Common myeloid progenitor, CD34-positive (primary cell): ENCODE results near the gene COPG2.

Experiments used
- CTCF ChIA-PET: fragments of 350-600 bp; sonication (Branson Sonifier 250); formaldehyde crosslinking; loops from one replicate; lab custom pipeline; 2021; ENCODE audit warnings: antibody characterized with exemption; lab: Charles Lee
- POLR2A ChIA-PET: fragments of 350-600 bp; sonication (Branson Sonifier 250); formaldehyde crosslinking; loops from one replicate; lab custom pipeline; 2021; ENCODE audit warnings: antibody characterized with exemption; lab: Charles Lee
- DNase-seq, 3 donors: peaks; one replicate each; pipeline versions ENCODE4 v3.0.0 to v3.0.0-alpha.2; 2013
- H3K27ac ChIP-seq, 2 experiments: 1 replicate in 1 of 2; 2 replicates in 1 of 2; pipeline ENCODE4 v1.7.0; 2013; ENCODE audit warnings: inconsistent platforms in 2 of 2, low read length in 2 of 2, mild to moderate bottlenecking in 2 of 2, low read depth in 1 of 2, moderate library complexity in 1 of 2; ENCODE audit not compliant: severe bottlenecking in 2 of 2, insufficient read depth in 1 of 2, poor library complexity in 1 of 2
- H3K27me3 ChIP-seq, 5 experiments: replicated peaks in 2 of 5; 1 replicate in 3 of 5; 2 replicates in 2 of 5; pipeline versions ENCODE4 v1.6.1 to v1.7.0; 2013; ENCODE audit warnings: low read length in 4 of 5, mild to moderate bottlenecking in 2 of 5, moderate library complexity in 2 of 5, inconsistent platforms in 1 of 5; ENCODE audit not compliant: insufficient read depth in 5 of 5, control insufficient read depth in 4 of 5
- H3K36me3 ChIP-seq, 4 experiments: 1 replicate in 2 of 4; 2 replicates in 2 of 4; pipeline versions ENCODE4 v1.6.1 to v1.7.0; 2013; ENCODE audit warnings: low read length in 3 of 4, control low read depth in 1 of 4, mild to moderate bottlenecking in 1 of 4; ENCODE audit not compliant: control insufficient read depth in 4 of 4, insufficient read depth in 4 of 4
- H3K4me1 ChIP-seq, 4 experiments: 1 replicate in 3 of 4; 2 replicates in 1 of 4; pipeline versions ENCODE4 v1.6.1 to v1.7.1; 2013; ENCODE audit warnings: low read length in 3 of 4, mild to moderate bottlenecking in 3 of 4, control low read depth in 1 of 4, inconsistent platforms in 1 of 4, moderate library complexity in 1 of 4; ENCODE audit not compliant: control insufficient read depth in 4 of 4, insufficient read depth in 4 of 4; ENCODE audit errors: control extremely low read depth in 1 of 4
- H3K4me3 ChIP-seq, 7 experiments: 1 replicate in 4 of 7; 2 replicates in 3 of 7; pipeline versions ENCODE4 v1.5.1 to v1.7.0; 2013; ENCODE audit warnings: mild to moderate bottlenecking in 7 of 7, low read length in 6 of 7, moderate library complexity in 6 of 7, inconsistent platforms in 2 of 7, low read depth in 2 of 7, control low read depth in 1 of 7; ENCODE audit not compliant: insufficient read depth in 4 of 7, control insufficient read depth in 1 of 7; ENCODE audit errors: extremely low read depth in 1 of 7
- H3K9me3 ChIP-seq, 5 experiments: 1 replicate in 4 of 5; 2 replicates in 1 of 5; pipeline versions ENCODE4 v1.6.1 to v1.7.1; 2013; ENCODE audit warnings: low read length in 4 of 5, mild to moderate bottlenecking in 2 of 5, inconsistent platforms in 1 of 5, low read depth in 1 of 5, moderate library complexity in 1 of 5; ENCODE audit not compliant: control insufficient read depth in 4 of 5, insufficient read depth in 2 of 5; ENCODE audit errors: control extremely low read depth in 1 of 5
- WGBS: methylation state at CpG from one replicate; pipeline ENCODE4 v1.1.5; 2013; ENCODE audit not compliant: insufficient coverage; 5-methylcytosine and 5-hydroxymethylcytosine counted together

Gene COPG2

GRCh38 chr7:130473876-130474275, 194.7 kb downstream of the COPG2 start:
- Histone ChIP-seq H3K4me3 (peak overlapping the region in 3 of 7 experiments; percentile 14 to 43 (median 22)), H3K36me3 (no peaks in the 10 kb centered on the region), H3K9me3 (peaks cover 0 to 2% (median 0%) of the 10 kb centered on the region in 5 experiments), H3K27ac (peak overlapping the region in 1 of 2 experiments; percentile 41), H3K4me1 (peaks cover 11 to 60% (median 33%) of the 10 kb centered on the region in 4 experiments), H3K27me3 (no peaks in the 10 kb centered on the region)
- ChIA-PET CTCF (interaction anchor here (0.9 to 3.3 kb wide), 7 partner anchors 10 to 269 kb away, joined by 3 to 24 read pairs (median 3); partner anchors contain the start of gene TMEM209), POLR2A (interaction anchor here (1.0 kb wide), 1 partner anchor 79 kb away, joined by 3 read pairs; no protein-coding TSS in a partner anchor)
- 9% methylated on average over 3 of the region's 4 CpGs for WGBS
- peak in 2 of 3 donors; percentile 45 to 62 for DNase-seq

DNA sequence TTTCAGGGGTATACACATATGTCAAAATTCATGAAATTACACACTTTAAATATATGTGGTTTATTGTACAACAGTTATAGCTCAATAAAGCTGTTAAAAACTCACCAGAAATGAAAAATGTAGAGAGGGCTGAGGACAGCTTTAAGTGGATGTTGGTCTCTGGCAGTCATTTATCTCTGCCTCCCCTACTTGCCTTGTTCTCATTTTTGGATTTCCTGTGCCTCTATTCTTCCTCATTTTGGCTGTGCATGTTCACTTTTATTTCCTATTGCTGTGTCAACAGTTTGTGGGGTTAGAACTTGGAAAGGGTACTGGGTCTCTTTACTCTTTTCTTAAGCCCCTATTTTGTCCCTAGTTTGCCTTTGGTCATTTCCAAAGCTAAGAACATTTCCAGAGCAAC, 195.3 kb downstream of the COPG2 start:
- ChIA-PET CTCF (interaction anchor here (0.9 to 3.3 kb wide), 7 partner anchors 10 to 268 kb away, joined by 3 to 24 read pairs (median 3); partner anchors contain the start of gene TMEM209), POLR2A (interaction anchor here (0.6 to 1.0 kb wide), 3 partner anchors 9 to 79 kb away, joined by 3 read pairs; partner anchors contain the start of gene CEP41)
- Histone ChIP-seq H3K4me1 (peaks cover 11 to 60% (median 33%) of the 10 kb centered on the region in 4 experiments), H3K27ac (peak overlapping the region in 1 of 2 experiments; percentile 41), H3K9me3 (peaks cover 0 to under 1% (median 0%) of the 10 kb centered on the region in 5 experiments), H3K36me3 (no peaks in the 10 kb centered on the region), H3K27me3 (no peaks in the 10 kb centered on the region), H3K4me3 (peak overlapping the region in 2 of 7 experiments; percentile 14 to 43)
- DNase-seq, result peak; percentile 52 to 83 (median 67)

GRCh38 chr7:130471974-130472373, 196.6 kb downstream of the COPG2 start:
- DNase-seq, result no peak
- POLR2A ChIA-PET, result interaction anchor here (0.7 kb wide), 2 partner anchors 8 to 9 kb away, joined by 3 read pairs; no protein-coding TSS in a partner anchor
- no peak overlapping the region for H3K27ac ChIP-seq
- no peaks in the 10 kb centered on the region for H3K27me3 ChIP-seq
- CTCF ChIA-PET, result interaction anchor here (0.9 to 1.2 kb wide), 4 partner anchors 9 to 22 kb away, joined by 3 to 6 read pairs (median 4); no protein-coding TSS in a partner anchor
- WGBS, result 100% methylated on average over 2 of the region's 2 CpGs
- peaks cover 11 to 54% (median 33%) of the 10 kb centered on the region in 4 experiments for H3K4me1 ChIP-seq
- H3K4me3 ChIP-seq, result no peak overlapping the region
- no peaks in the 10 kb centered on the region for H3K36me3 ChIP-seq
- no peaks in the 10 kb centered on the region for H3K9me3 ChIP-seq

GRCh38 chr7:130468612-130469011, 199.9 kb downstream of the COPG2 start:
- Histone ChIP-seq H3K36me3 (no peaks in the 10 kb centered on the region), H3K9me3 (no peaks in the 10 kb centered on the region), H3K27ac (no peak overlapping the region), H3K4me3 (no peak overlapping the region), H3K4me1 (peaks cover 2 to 27% (median 17%) of the 10 kb centered on the region in 4 experiments), H3K27me3 (no peaks in the 10 kb centered on the region)
- no CpG with 5 or more reads among the region's 1 CpG for WGBS
- ChIA-PET CTCF (interaction anchor here (0.6 to 0.7 kb wide), 2 partner anchors 16 to 165 kb away, joined by 3 read pairs; no protein-coding TSS in a partner anchor), POLR2A (no interaction called here)
- no peak for DNase-seq

DNA sequence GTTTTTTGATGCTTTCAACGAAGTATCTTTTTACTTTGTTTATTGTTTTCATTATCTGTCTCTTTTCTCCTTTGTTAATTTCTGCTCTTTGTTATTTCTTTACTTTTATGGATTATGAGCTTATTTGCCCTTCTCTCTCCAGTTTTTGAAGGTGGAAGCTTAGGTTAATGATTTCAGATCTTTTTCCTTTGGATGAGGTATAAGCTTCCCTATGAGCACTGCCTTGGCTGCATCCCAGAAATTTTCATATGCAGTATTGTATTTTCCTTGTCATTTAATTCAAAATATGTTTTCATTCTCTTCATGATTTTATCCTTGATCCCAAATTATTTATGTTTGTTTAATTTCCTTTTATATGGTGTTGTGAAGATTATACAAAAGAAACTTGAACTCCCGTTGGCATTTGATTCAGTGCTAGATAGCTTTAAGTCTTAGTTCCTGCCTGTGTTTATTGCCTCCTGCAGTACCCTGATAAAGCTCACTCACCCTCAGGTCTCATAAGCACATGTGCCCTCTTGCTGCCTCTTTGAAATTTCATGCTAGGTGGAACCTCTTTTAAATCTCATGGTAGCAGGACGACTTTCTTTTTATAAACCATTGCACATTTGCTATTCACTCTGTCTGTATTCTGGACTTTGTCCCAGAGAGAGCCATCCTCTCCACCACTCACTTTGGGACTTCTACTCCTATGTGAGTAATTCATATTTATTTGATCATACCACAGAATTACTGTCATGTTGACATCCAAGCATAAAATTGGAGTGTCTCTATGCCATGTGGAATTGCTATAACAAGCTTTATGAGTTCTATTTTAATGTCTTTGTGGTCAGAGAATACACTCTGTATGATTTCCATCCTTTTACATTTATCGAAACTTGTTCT, 204.8 kb downstream of the COPG2 start:
- DNase-seq, result peak; percentile 60 to 89 (median 79)
- Histone ChIP-seq H3K4me1 (peaks cover 0 to 7% (median 3%) of the 10 kb centered on the region in 4 experiments), H3K36me3 (no peaks in the 10 kb centered on the region), H3K4me3 (no peak overlapping the region), H3K27ac (no peak overlapping the region), H3K27me3 (no peaks in the 10 kb centered on the region), H3K9me3 (peaks cover 0 to 14% (median 6%) of the 10 kb centered on the region in 5 experiments)
- WGBS, result 17% methylated on average over 1 of the region's 4 CpGs
- CTCF ChIA-PET, result interaction anchor here (0.8 to 2.5 kb wide), 7 partner anchors 8 to 394 kb away, joined by 3 to 7 read pairs (median 5); no protein-coding TSS in a partner anchor
- POLR2A ChIA-PET, result interaction anchor here (0.5 to 1.3 kb wide), 4 partner anchors 8 to 69 kb away, joined by 3 read pairs; no protein-coding TSS in a partner anchor

- no peak for DNase-seq
- Histone ChIP-seq H3K27me3 (no peaks in the 10 kb centered on the region), H3K27ac (no peak overlapping the region), H3K4me1 (peaks cover 0 to 9% (median 5%) of the 10 kb centered on the region in 4 experiments), H3K9me3 (peaks cover 0 to 15% (median 9%) of the 10 kb centered on the region in 5 experiments), H3K4me3 (no peak overlapping the region), H3K36me3 (no peaks in the 10 kb centered on the region)
- CTCF ChIA-PET, result interaction anchor here (0.8 to 1.7 kb wide), 3 partner anchors 9 to 82 kb away, joined by 3 read pairs; no protein-coding TSS in a partner anchor
- 65% methylated on average over 2 of the region's 2 CpGs for WGBS
- POLR2A ChIA-PET, result no interaction called here
Measured at GRCh38 chr7:130461272-130461671, 207.3 kb downstream of the COPG2 start.
